SK-N-SH treated with all-trans-retinoic acid at 6 μM for 48 hours (cell line): ENCODE data around the gene KCNN2.

Experiments
- ATAC-seq: fragments of 200-7000 bp; cut with Tn5 transposase; 3 replicates; pipeline ENCODE4 v1.9.1; 2020; ENCODE audit warnings: mild to moderate bottlenecking, moderate library complexity
- ARNTL ChIP-seq: fragments of 450-650 bp; formaldehyde crosslinking; IDR thresholded peaks from 2 replicates; pipeline ENCODE4 v1.5.0; 2020; ENCODE audit warnings: low read depth, mild to moderate bottlenecking, moderate library complexity, borderline replicate concordance
- BACH2 ChIP-seq: fragments of 250-450 bp; sonication (Bioruptor Pico); IDR thresholded peaks from 2 replicates; pipeline ENCODE4 v1.9.0; 2021; ENCODE audit warnings: mild to moderate bottlenecking, borderline replicate concordance
- CREB5 ChIP-seq: fragments of 250-450 bp; sonication (Bioruptor Pico); IDR thresholded peaks from 2 replicates; pipeline ENCODE4 v1.5.1; 2020; ENCODE audit warnings: low read depth, mild to moderate bottlenecking, moderate library complexity
- CSDC2 ChIP-seq: fragments of 250-450 bp; sonication (Bioruptor Pico); IDR thresholded peaks from 2 replicates; pipeline ENCODE4 v1.5.0; 2020; ENCODE audit warnings: mild to moderate bottlenecking, moderate library complexity
- CSRNP3 ChIP-seq: fragments of 250-450 bp; sonication (Bioruptor Pico); IDR thresholded peaks from 2 replicates; pipeline ENCODE4 v1.5.1; 2021; ENCODE audit warnings: mild to moderate bottlenecking, moderate library complexity
- GLIS3 ChIP-seq: fragments of 250-450 bp; sonication (Bioruptor Pico); IDR thresholded peaks from 2 replicates; pipeline ENCODE4 v1.5.0; 2020; ENCODE audit warnings: mild to moderate bottlenecking, moderate library complexity
- ISL1 ChIP-seq: fragments of 250-450 bp; sonication (Bioruptor Pico); IDR thresholded peaks from 2 replicates; pipeline ENCODE4 v2.1.2; 2022; ENCODE audit warnings: mild to moderate bottlenecking, moderate library complexity
- OSR1 ChIP-seq: fragments of 250-450 bp; sonication (Bioruptor Pico); IDR thresholded peaks from 2 replicates; pipeline ENCODE4 v1.8.0; 2022; ENCODE audit warnings: moderate library complexity, mild to moderate bottlenecking, inconsistent platforms
- PATZ1 ChIP-seq: fragments of 250-450 bp; sonication (Bioruptor Pico); IDR thresholded peaks from 2 replicates; pipeline ENCODE4 v1.8.0; 2020; ENCODE audit warnings: mild to moderate bottlenecking, moderate library complexity, borderline replicate concordance
- POU6F1 ChIP-seq: fragments of 250-450 bp; sonication (Bioruptor Pico); IDR thresholded peaks from 2 replicates; pipeline ENCODE4 v1.8.0; 2021; ENCODE audit warnings: low read depth, mild to moderate bottlenecking, moderate library complexity, borderline replicate concordance
- SNAI2 ChIP-seq: fragments of 250-450 bp; sonication (Bioruptor Pico); IDR thresholded peaks from 2 replicates; pipeline ENCODE4 v1.5.0; 2020; ENCODE audit warnings: mild to moderate bottlenecking, moderate library complexity
- TCF4 ChIP-seq: fragments of 250-450 bp; sonication (Bioruptor Pico); IDR thresholded peaks from 2 replicates; pipeline ENCODE4 v1.8.0; 2021; ENCODE audit warnings: mild to moderate bottlenecking, moderate library complexity, borderline replicate concordance
- TOX ChIP-seq: fragments of 250-450 bp; sonication (Bioruptor Pico); IDR thresholded peaks from 2 replicates; pipeline ENCODE4 v1.8.0; 2021; ENCODE audit warnings: mild to moderate bottlenecking, moderate library complexity, borderline replicate concordance
- TSHZ2 ChIP-seq: fragments of 250-450 bp; sonication (Bioruptor Pico); IDR thresholded peaks from 2 replicates; pipeline ENCODE4 v1.5.0; 2020; ENCODE audit warnings: mild to moderate bottlenecking, moderate library complexity
- ZC3H10 ChIP-seq: fragments of 250-450 bp; sonication (Bioruptor Pico); IDR thresholded peaks from 2 replicates; pipeline ENCODE4 v1.5.1; 2021; ENCODE audit warnings: mild to moderate bottlenecking, moderate library complexity
- ZFP3 ChIP-seq: fragments of 250-450 bp; sonication (Bioruptor Pico); IDR thresholded peaks from 2 replicates; pipeline ENCODE4 v1.5.0; 2020; ENCODE audit warnings: mild to moderate bottlenecking, moderate library complexity
- ZFP30 ChIP-seq: fragments of 450-650 bp; formaldehyde crosslinking; IDR thresholded peaks from 2 replicates; pipeline ENCODE4 v1.5.0; 2022; ENCODE audit warnings: mild to moderate bottlenecking, moderate library complexity
- ZNF70 ChIP-seq: fragments of 450-650 bp; formaldehyde crosslinking; IDR thresholded peaks from 2 replicates; pipeline ENCODE4 v1.5.0; 2020; ENCODE audit warnings: mild to moderate bottlenecking, moderate library complexity
- ZNF8 ChIP-seq: fragments of 450-650 bp; formaldehyde crosslinking; IDR thresholded peaks from 2 replicates; pipeline ENCODE4 v1.5.0; 2020; ENCODE audit warnings: mild to moderate bottlenecking, moderate library complexity

Gene KCNN2

GRCh38 chr5:114435885-114436299 lies 74.0 kb downstream of the KCNN2 start (continued):
- TF ChIP-seq CREB5 (CRISPR knock-in tag), result no peak
- TF ChIP-seq ZFP30 (CRISPR knock-in tag), result no peak
- TF ChIP-seq ZC3H10, result no peak
- TF ChIP-seq BACH2 (CRISPR knock-in tag), result no peak

GRCh38 chr5:114437936-114438335 lies 76.1 kb downstream of the KCNN2 start:
- no peak for ATAC-seq
- TF ChIP-seq CSDC2 (CRISPR knock-in tag), result no peak
- no peak for TF ChIP-seq TOX
- no peak for TF ChIP-seq ZFP3 (CRISPR knock-in tag)
- no peak for TF ChIP-seq ISL1 (CRISPR knock-in tag)
- TF ChIP-seq GLIS3 (CRISPR knock-in tag), result no peak
- TF ChIP-seq ZC3H10, result no peak
- no peak for TF ChIP-seq OSR1 (CRISPR knock-in tag)
- TF ChIP-seq ARNTL (CRISPR knock-in tag), result no peak
- TF ChIP-seq SNAI2 (CRISPR knock-in tag), result no peak
- no peak for TF ChIP-seq CSRNP3 (CRISPR knock-in tag)
- TF ChIP-seq TCF4 (CRISPR knock-in tag), result no peak

GRCh38 chr5:114438471-114438870 lies 76.6 kb downstream of the KCNN2 start:
- TF ChIP-seq OSR1 (CRISPR knock-in tag) (no peak), CSDC2 (CRISPR knock-in tag) (no peak)
- TF ChIP-seq, all 23 proteins: peak for 0
- no peak for ATAC-seq

GRCh38 chr5:114447084-114447773 lies 85.4 kb downstream of the KCNN2 start:
- no peak for TF ChIP-seq CSDC2 (CRISPR knock-in tag)
- TF ChIP-seq POU6F1 (CRISPR knock-in tag), result no peak
- no peak for TF ChIP-seq ZFP30 (CRISPR knock-in tag)
- TF ChIP-seq PATZ1 (CRISPR knock-in tag), result no peak
- TF ChIP-seq TSHZ2 (CRISPR knock-in tag), result no peak
- no peak for TF ChIP-seq BACH2 (CRISPR knock-in tag)
- TF ChIP-seq ZNF70 (CRISPR knock-in tag), result no peak
- TF ChIP-seq GLIS3 (CRISPR knock-in tag), result no peak
- no peak for TF ChIP-seq ZC3H10
- TF ChIP-seq ZNF8 (CRISPR knock-in tag), result no peak
- TF ChIP-seq CREB5 (CRISPR knock-in tag), result no peak
- TF ChIP-seq, all 23 proteins: peak for 0
- ATAC-seq, result 0 out of 3 replicates have a peak, but pooled peaks have one; percentile 22
